GM18499 (cell line): ENCODE measurements around the gene GALNT15.

Source experiments
- ATAC-seq: cut with Tn5 transposase; IDR thresholded peaks from one replicate; pipeline ENCODE4 v1.9.1; 2021; ENCODE audit warnings: moderate number of reproducible peaks; ENCODE audit not compliant: insufficient read depth, unreplicated experiment

The GALNT15 gene

DNA sequence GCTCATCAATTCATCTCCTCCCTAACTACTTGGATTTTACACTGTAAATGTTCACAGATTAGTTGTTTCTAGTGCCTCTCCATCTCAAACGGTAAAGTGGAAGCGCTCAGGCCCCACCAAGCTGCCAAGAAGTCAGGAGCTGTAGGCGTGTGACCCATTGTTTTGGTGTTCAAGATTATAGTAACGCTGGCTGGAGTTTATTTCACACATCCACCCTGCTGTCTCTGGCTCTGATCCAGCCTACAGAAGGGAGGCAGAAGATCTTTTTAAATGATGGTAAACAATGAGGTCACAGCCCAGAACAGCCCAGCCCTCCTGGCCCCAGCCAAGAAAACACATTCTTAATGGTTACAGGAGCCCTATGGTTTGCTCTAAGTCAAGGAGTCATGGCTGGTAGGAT lies 25.7 kb upstream of the GALNT15 start:
- no peak for ATAC-seq

DNA sequence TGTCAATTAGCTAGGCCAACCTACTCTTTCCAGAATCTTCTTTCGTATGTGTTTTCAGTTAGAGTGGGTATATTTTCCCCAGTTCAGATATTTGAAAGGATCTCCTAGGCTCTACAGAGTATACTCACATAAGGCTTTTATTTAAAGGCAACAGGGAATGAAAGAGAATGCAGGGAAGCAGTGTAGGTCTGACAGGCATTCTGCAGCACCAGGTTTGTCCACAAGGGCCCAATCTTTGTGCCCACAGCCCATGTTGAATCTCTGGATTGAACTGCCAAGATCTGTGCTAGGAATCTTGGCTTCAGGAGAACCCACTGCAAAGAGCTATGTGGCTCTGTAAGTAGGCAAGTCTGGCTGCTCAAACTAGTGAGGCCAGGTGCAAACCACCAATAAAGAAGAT lies 24.2 kb upstream of the GALNT15 start:
- no peak for ATAC-seq

DNA sequence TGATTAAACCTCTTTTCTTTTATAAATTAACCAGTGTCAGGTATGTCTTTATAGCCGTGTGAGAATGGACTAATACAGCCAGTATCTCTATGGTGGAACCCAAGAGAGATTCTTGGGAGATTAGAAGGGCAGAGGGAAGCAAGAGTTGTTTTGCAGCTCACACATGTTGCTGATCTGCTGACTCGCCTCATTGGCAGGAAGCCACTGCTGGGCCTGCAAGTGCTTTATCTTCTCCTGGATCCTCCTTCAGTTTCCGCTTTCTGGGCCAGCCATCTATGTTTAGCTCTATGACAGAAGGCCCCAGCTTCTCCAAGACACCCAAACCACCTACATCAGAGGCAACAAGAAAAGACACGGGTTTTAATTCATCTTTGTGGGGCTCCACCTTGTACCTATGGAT lies 23.4 kb upstream of the GALNT15 start:
- ATAC-seq, result no peak

DNA sequence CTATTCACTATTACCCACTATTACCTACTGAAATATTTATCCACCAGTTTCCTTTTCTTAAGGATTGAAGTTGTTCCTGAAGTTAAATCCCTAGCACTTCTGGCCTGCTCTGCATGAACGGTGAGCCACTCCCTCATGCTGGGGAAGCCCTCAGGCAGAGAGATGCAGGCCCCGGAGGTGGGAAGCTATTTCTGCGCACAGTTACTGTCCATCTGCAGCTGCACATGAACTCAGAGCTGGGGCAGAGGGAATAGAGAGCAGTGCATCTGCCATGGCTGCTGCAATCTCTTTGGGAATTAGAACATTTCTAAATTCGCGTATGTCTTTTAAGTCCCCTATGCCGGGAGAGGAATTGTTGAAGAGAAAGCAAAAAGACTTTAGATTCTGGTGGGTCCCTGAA lies 6.3 kb upstream of the GALNT15 start:
- no peak for ATAC-seq

DNA sequence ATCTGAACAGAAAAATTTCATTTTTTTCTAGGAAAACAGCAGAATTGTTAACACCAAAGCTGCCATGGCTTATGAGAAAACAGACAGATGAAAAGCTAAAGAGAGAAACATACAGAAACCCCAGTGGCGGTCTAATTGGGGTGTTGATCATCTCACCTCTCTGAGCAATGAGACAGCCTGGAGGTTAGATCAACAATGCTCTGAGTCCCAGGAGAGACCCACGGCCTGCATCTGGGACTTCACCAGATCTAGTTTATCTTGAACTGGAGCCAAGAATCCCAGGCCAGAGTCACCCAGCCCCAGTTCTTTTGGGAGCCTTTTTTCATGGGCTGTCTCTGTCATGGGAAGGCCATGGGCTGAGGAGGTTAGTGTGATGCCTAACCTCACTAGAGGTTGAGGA lies 3.5 kb upstream of the GALNT15 start:
- no peak for ATAC-seq

DNA sequence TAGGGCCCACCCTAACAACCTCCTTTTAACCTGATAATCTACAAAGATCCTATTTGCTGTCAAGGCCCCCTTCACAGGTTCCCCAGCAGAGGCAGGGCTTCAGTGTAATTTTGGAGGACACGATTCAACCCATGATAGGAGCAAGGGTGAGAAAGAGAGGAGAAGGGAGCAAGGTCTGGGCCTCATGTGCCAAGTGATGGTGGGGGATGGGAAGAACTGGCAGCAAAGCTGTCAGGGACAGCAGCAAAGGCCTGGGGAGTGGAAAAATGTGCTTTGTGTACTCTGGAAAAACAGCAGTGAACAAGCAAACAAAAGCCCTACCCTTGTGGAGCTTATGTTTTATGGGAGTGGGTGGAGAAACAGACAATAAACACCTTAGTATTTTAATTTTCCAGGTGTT lies 2.7 kb upstream of the GALNT15 start:
- no peak for ATAC-seq

DNA sequence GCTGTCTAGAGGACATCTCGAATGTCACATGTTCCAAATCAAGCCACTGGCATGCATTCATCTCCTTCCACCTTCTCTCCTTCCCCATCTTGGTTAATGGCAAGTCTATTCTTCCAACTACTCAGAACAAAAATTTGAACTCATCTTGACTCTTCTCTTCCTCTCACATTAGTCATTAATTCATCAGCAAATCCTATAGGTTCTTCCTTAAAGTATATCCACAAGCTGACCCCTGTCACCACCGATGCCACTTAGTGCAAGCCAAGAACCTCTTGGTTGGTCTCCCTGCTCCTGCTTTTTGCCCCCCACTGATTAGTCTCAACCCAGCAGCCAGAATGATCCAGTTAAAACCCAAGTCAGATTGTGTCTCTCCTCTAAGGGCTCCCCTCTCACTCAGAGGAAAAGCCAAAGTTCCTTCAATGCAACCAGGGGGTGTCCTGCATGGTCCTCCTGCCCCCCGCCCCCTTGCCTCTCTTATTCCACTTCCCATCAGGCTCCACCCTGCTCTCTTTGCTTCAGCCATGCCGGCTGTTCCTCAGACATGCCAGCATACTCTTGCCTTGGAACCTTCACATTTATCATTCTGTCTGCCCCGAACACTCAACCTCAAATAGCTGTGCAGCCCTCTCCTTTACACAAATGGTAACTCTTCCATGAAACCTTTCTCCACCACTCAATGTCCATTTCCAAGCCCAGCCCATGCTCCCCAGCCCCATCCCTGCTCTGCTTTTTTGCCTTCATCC lies 1.0 kb upstream of the GALNT15 start:
- ATAC-seq, result no peak

DNA sequence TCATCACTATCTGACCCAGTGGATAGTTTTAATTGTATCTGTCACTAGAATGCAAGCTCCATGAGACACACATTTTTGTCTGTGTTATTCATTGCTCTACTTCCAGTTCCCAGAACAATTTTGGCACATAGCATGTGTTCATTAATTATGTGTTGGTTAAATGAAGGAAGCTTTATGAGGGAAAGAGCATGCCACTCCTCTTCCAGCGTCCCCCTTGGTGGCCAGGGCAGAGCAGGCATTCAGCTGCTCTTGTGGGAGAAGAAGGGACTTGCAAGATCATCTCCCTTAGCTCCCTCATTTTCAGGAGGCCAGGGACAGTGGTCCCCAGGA lies 489 bp upstream of the GALNT15 start:
- no peak for ATAC-seq

DNA sequence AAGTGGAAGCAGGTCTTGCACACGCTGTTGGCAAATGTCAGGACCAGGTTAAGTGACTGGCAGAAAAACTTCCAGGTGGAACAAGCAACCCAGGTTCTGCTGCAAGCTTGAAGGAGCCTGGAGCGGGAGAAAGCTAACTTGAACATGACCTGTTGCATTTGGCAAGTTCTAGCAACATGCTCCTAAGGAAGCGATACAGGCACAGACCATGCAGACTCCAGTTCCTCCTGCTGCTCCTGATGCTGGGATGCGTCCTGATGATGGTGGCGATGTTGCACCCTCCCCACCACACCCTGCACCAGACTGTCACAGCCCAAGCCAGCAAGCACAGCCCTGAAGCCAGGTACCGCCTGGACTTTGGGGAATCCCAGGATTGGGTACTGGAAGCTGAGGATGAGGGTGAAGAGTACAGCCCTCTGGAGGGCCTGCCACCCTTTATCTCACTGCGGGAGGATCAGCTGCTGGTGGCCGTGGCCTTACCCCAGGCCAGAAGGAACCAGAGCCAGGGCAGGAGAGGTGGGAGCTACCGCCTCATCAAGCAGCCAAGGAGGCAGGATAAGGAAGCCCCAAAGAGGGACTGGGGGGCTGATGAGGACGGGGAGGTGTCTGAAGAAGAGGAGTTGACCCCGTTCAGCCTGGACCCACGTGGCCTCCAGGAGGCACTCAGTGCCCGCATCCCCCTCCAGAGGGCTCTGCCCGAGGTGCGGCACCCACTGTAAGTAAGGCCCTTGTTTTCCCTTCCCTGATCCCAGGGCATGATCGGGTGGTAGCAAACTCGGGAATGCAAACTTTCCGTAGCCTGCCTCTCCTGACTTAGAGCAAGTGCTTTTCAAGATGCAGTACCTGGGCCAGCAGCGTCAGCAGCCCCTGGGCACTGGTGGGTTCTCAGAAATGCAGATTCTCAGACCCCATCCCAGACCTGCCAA lies 759 bp downstream of the GALNT15 start:
- no peak for ATAC-seq

DNA sequence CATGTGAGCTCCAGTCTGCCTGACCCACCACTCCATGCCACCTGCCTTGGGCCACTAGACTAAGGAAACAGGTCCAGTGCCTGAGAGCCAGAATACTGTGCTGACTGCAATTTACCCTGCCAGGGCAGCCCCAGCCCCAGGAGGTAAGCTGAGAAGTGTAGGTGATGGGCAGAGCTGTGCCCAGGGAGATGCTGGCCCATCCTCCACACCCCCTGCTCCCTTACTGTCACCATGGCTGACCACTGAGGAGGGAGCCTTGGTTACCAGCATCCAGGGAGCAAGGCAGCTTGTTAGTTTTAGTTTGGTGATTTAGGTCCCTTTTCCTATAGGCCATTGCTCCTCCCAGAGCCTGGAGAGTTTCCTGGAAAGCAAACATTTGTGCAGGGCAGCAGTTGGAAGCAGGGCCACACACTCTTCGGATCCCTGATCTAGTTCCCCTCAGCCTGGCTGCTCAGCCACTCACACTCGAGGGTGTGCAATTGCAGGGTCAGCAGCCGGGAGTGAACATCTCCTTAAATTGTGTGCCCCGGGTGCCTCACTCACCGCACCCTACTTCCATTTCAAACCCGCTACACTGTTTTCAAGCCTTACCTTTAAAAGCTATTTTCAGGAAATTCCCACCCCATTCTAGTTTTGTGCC lies 2.0 kb downstream of the GALNT15 start:
- no peak for ATAC-seq

DNA sequence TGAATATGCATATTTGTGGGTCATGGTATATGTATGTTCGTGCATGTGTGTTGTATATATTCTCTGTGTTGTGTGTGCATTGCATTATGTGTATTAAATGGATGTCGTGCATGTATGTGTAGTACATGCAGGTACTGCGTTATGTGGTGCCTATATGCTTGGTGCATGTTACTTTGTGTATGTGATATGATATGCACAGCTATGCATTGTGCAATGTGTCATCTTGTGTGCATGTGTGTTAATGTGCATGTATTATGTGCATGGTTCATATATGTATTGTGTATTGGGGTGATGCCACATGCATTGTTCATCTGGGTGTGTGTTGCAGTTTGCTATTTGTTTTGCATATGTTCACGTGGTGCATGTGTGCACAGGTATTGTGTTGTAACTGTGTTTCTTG lies 2.9 kb downstream of the GALNT15 start:
- no peak for ATAC-seq

DNA sequence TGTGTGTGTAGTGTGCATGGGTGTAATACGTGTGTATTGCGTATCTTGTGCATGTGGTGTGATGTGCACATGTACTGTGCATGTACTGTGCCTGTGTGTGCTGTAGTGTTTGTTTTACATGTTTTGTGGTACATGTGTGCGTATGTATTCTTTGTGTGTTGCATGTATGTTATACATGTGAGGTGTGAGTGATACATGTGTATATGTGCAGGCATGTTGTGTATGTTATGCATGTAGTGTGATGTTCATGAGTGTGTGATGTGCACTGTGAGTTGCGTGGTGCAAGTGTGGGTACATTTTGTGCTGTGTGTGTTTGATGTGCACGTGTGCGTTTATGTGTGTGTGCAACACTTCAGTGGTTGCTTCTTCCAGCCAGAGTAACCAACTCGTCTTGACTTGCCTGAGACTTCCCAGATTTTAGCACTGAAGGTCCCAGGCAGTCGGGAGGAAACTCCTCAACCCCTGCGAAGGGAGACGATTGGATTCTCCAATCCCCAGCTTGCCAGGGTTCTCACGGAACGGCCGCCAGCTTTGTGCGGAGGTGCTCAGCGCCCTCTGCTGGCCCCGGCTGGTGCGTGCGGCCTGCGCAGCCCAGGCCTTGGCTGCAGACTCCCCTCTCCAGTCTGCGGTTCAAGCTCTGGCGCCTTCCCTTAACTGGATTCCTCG lies 3.6 kb downstream of the GALNT15 start:
- no peak for ATAC-seq

DNA sequence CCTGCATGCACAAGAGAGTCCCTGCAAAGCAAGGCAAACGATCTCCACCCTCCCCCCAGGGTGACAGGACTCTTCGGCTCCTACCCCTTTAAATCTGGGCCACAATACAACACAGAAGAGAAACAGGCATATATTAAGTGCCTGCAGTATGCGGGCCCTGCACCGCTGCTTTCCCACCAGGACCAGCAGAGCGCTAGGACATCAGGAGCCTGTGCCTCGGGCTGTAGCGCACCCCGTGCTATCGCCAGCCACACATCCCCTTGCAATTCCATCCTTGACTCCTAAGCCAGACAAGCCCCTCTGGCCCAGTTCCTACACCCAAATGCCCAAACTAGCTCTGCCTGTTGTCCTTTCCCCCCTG lies 4.1 kb downstream of the GALNT15 start:
- no peak for ATAC-seq

DNA sequence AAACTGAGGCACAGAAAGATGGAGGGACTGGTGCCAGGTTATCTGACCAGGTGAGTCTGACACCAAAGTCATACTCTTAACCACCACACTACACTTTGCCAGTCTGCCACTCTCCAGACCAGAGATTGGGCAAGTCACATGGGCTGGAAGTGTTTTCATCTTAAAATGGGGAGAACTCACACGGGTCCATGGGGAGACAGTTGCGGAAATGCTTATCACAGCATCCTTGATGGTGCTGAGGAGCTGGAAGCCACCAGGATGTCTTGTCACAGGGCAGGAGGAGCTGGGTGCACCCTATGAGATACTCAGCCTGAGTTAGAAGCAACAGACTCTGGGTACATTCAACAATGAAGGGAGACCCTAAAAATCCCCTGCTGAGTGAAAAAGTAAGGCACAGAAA lies 4.8 kb downstream of the GALNT15 start:
- ATAC-seq, result no peak

DNA sequence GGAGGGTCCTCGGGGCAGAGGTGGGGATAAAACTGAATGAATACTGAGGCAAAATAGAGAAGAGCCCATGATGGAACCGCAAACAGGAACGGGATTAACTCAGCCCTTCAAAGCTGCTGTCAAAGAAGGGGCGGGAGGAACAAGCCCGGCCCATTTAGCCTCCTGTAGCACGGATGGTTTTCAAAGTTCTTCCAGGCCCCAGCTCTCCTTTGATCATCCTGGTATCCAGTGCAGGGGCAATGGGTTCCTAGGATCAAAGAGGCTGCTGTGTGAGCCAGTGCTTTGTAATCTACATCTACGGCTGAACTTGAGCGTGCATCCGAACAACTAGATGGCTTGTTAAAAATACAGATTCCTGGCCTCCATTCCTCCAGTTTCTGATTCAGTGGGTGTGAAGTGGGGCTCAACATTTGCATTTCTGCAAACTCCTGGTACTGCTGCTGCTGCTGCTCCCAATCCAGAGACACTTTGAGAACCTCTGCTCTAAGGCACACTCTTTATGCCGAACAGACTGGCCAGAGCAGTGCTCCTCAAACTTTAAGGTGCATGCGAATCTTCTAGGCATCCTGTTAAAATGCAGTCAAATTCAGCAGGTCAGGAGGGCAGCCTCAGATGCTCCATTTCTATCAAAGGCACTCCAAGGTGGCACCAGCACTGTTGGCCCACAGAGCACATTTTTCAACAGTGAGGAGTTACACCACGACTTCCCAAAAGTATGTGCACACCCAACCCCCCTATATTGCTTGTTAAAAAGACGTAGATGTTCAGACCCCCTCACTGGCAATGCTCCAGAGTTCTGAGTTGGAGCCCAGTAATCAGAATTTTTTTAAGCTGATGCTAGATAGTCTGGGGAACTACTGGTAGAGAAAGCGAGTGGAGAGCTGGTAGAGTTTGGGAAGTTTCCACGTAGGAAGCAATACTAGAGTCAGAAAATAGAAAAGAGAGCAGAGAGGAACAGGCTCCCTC lies 5.6 kb downstream of the GALNT15 start:
- no peak for ATAC-seq

DNA sequence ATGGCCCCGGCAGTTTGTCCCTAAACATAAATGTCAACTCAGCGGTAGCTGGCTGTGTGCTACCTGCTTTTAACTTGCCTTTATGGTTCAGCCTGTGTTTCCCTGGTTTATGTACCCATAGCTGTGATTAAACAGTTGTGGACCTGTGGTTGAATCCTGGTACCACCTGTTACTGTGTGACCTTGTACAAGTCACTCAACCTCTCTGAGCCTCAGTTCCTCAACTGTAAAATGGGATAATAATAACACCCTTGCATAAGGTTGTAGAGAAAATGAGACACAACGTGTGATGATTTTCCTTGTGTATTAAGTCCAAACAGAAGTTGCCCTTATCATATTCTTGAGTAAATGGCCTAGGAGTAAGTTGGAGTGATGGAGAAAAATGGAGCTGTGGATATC lies 6.3 kb downstream of the GALNT15 start:
- ATAC-seq, result no peak

DNA sequence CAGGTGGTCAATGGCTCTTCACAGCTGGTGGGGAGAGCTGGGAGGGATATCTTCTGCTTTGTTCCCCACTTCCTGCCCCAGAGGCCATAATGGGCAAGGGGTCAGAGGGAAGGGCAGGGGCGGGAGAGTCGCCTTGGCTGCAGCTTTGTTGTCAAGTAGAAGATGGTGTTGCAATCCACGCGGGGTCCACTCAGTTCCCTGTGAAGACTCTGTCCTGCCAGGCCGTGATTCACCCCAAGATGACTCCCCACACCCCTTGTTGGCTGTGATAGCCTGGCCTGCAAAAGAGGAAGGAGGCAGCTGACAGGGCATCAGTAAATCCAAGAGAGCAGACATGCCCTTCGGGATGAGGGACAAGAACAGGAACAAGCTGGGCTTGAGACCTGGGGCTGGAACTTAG lies 6.9 kb downstream of the GALNT15 start:
- ATAC-seq, result no peak

DNA sequence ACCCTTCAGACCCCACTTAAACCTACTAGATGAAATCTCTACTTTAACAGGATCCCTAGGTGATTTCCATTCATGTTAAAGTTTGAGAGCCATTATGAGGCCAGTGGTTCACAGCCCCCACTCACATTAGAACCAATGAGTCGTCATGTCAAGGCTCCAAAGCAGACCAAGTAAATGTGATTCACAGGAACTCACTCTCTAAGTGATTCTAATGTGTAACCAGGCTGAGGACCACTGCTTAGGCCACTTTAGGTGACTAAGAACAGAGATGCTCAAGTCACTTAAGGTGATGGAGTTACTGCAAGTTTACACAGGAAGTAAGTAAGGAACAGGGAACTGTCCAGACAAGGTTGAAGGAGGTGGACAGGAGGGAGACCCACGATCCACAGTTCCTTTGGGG lies 7.7 kb downstream of the GALNT15 start:
- no peak for ATAC-seq

DNA sequence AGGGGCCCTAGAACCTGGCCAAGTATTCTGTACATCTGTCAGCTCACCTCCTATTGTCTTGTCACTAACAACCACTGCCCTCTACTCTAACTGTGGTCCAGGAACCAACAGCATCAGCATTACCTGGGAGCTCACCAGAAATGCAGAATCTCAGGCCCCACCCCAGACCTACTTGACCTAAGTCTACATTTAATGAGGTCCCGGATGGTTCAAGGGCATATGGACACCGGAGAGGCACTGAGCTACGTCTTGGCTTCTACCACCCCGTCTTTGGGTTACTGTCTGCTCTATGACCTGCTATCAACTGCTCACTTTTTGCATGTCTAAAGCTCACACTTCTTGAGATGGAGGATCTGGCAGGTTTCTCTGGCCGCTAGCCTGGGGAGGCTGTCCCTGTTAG lies 8.1 kb downstream of the GALNT15 start:
- no peak for ATAC-seq

DNA sequence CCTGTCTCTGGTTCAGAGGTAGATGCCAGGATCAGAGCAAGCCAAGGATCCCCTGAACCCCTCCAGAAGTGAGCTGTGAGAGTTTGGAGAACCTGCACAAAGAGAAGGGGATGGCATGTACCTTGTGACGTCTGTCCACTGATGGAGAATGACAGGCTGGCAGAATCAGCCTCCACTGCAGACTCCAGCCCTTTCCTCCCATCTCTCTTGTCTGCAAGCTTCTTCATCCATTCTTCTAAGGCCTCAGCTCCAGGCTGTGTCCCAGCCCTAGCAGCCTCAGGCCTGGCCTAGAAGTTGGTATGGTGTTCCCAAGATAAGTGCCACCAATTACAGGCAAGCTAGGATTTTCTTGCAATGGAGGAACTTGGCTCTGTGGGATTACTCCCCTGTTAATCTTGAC lies 8.6 kb downstream of the GALNT15 start:
- ATAC-seq, result no peak
